GM21515 (cell line): ENCODE measurements around the gene IL20RB.

Experiments used
- ATAC-seq: cut with Tn5 transposase; IDR thresholded peaks from one replicate; pipeline ENCODE4 v1.9.1; 2021; ENCODE audit not compliant: unreplicated experiment

IL20RB gene, protein sequence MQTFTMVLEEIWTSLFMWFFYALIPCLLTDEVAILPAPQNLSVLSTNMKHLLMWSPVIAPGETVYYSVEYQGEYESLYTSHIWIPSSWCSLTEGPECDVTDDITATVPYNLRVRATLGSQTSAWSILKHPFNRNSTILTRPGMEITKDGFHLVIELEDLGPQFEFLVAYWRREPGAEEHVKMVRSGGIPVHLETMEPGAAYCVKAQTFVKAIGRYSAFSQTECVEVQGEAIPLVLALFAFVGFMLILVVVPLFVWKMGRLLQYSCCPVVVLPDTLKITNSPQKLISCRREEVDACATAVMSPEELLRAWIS

DNA sequence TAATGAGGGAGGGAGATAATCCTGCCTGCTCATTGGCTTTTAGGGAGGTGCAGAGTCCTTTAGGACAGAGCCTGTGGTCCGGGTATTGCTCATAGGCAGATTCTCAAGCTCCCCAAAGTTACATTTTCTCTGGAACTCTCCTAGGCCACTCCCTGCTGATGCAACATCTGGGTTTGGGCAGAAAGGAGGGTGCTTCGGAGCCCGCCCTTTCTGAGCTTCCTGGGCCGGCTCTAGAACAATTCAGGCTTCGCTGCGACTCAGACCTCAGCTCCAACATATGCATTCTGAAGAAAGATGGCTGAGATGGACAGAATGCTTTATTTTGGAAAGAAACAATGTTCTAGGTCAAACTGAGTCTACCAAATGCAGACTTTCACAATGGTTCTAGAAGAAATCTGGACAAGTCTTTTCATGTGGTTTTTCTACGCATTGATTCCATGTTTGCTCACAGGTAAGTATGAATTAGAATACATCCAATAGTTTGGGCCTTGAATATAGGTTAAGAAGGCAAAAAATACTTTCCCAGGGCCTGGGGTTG, at the start of gene IL20RB:
TSS of gene IL20RB (plus strand) at position 233 of the 538 bp plus-strand sequence. CDS start at position 364, 131 bp downstream.
- no peak for ATAC-seq

DNA sequence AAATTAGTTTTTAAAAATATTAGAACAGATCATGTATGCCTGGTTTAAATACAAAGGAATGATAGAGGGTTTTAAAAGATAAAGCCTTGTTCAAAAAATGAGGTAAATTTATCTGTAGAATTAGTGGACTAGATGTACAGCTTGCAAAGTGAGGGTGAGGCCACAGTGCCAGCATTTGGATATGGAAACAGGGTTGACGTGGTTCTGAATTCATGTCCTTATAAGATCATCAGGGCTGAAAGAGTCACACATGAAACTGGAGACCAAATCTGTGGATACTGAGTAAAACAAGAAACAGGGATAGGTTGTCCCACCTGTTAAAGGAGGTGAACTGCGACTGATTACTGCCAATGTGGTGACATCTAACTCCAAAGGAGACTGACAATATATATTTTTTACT, 49.5 kb upstream of the IL20RB start:
- no peak for ATAC-seq

DNA sequence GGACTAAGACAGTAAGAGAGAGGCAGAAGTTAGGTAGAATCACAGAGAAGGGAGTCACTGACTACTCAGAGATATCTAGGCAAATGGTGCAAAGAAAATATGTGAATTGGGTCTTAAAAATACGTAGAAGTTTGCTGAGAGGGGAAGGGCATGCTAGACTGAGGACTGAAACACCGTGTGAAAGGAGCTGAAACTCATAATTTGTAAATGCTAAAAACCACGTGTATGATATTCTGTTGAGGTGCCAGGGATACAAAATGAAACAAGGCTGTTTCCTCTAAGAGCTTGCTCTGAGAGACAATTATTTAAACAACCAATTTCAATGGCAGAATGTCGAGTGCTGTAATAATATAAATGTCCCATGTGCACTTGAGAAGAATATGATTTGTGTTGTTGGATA, 48.6 kb upstream of the IL20RB start:
- ATAC-seq = no peak

DNA sequence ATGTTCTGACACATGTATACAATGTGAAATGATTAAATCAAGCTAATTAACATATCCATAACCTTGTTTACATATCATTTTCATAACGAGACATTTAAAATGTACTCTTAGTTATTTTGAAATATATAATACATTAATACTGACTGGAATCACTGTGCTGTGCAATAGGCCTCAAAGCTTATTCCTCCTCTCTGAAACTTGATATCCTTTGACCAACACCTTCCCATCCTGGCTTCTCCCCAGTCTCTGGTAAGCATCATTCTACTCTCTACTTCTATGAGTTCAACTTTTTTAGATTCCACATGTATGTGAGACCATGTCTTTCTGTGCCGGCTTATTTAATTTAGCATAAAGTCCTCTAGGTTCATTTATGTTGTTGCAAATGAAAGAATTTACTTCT, 47.1 kb upstream of the IL20RB start:
- no peak for ATAC-seq

DNA sequence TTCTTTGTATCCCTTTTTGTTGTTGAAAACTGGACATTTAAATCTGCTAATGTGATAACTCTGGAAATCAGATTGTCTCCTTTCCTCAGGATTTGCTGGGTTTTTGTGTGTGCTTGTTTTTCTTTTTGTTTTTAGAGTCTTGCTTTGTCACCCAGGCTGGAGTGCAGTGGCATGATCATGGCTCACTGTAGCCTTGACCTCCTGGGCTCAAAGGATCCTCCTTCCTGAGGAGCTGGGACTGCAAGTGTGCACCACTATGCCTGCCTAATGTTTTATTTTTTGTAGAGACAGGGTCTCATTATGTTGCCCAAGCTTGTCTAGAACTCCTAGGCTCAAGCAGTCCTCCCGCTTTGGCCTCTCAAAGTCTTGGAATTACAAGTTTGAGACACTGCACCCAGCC, 44.6 kb upstream of the IL20RB start:
- ATAC-seq = no peak

DNA sequence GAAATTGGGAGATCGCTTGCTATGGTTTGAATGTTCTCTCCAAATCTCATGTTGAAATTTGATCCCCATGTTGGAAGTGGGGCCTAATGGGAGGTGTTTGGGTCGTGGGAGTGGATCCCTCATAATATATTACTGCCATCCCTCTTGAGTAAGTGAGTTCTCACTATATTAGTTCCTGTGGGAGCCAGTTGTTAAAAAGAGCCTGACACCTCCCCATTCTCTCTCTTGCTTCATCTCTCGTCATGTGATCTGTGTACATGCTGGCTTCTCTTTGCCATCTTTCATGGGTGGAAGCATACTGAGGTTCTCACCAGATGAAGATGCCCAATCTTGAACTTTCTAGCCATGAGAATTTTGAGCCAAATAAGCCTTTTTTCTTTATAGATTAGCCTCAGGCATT, 43.0 kb upstream of the IL20RB start:
- ATAC-seq = no peak

DNA sequence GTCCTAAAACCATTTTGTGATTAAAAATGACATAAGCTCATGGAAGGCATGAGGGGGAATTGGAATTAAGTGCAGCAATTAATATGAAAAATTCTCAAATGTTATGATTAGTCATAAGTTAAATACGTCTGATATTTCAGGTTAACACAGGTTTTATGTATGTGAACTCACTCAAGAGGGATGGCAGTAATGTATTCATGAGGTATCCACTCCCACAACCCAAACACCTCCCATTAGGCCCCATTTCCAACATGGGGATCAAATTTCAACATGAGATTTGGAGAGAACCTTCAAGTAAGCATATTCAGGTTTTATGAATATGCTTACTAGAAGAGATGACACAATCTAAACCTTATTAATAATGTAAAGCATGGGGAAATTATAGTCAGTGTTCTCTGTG, 41.6 kb upstream of the IL20RB start:
- ATAC-seq = no peak

DNA sequence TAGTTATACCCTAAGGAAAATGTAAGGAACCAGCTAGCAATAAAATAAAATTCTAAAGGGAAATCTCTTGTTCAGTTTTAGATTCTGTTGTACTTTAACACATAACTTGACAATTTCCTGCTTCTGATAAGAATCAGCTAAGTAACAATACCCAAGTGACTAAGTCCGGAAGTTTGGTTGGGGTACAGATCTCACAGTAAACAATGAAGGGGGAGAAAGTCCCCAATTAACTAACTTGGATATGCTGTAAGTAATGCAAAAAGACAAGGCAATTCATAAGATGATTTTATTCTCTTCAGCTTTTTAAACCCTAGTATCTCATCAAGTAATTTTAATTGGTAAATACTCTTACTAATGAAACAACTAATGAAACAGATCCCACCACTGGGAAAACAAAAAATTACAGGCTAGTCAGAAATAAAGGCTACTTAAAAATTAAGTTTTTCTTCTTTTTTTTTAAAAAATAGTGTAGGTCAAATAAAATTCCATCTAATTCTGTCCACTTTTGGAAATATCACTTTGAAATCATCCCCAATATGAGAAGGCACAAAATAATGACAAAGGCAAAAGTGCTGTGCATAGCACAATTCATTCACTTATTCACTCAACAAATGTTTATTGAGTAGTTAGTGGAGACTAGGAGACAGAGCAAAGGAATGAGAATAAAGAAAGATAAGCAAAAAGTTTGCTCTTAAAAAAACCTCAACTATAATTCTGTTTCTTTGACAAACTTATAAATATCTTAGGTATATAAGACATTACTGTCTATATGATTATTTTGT, 37.8 kb upstream of the IL20RB start:
- no peak for ATAC-seq

DNA sequence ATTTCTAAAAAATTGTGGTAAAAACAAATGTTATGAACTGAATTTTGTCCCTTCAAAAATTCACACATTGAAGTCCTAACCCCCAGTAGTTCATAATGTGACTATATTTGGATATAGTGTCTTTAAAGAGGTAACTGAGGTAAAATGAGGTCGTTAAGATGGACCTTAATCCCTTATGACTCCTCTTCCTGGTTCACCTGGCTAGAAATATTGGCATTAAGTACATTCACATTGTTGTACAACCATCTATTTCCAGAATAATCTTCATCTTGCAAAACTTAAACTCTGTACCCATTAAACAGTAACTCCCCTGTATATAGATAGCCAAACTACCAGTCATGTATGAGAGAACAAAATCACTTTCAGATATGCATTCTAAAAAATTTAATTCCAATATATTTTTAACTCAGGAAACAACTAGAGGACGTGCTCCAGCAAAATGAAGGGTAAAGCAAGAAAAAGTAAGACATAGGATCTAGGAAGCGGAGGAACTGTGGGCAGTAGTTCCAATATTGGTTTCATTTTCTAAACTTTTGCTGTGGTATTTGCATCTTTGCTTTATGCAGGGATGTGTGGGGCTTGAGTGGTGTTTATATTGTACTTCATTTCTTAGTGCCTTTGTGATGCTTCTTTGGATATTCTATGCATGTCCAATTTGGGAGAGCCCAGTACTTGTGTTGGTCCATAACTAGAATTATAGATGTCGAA, 36.7 kb upstream of the IL20RB start:
- no peak for ATAC-seq

DNA sequence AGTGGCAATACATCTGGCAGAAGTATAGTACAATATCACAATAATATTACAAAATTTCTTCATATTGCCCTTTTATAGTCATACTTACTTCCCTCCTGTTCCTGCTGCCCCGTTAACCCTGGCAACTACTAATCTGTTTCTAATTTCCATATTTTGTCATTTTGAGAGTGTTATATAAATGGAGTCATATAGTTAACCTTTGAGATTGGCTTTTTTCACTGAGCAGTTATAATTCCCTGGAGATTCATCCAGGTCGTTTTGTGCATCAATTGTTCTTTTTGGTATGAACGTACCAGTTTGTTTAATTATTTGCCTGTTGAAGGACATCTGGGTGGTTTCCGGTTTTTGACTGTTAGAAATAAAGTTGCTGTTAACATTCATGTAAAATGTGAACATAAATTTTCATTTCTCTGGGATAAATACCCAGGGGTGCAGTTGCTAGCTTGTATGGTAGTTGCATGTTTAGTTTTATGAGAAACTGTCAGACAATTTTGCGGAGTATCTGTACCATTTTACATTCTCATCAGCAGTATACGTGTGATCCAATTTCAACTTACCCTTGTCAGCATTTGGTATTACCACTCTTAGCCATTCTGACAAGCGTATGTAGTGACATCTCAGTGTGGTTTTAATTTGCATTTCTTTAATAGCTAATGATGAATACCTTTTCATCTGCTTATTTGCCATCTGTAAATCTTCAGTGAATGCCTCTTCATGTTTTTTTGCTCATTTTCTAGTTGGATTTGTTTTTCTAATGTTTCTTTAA, 32.2 kb upstream of the IL20RB start:
- ATAC-seq = no peak

DNA sequence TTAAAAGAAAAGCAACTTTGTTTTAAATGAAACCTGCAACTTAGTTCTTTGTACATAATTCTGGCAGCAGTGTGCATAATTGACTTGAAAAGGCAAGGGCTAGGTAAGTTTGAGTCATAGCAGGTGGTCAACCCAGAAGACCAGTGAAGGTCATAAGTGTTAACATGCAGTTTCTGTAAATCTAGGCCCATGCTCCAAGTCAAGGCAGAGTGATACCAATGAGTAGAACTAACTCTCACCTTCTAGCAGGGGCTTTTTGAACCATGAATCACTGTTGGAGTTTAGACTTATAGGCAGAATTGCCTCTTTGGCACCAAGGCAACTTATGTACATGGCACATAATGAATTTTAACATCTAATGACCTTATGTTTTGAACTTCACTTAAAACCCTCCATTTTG, 29.5 kb upstream of the IL20RB start:
- ATAC-seq = no peak

DNA sequence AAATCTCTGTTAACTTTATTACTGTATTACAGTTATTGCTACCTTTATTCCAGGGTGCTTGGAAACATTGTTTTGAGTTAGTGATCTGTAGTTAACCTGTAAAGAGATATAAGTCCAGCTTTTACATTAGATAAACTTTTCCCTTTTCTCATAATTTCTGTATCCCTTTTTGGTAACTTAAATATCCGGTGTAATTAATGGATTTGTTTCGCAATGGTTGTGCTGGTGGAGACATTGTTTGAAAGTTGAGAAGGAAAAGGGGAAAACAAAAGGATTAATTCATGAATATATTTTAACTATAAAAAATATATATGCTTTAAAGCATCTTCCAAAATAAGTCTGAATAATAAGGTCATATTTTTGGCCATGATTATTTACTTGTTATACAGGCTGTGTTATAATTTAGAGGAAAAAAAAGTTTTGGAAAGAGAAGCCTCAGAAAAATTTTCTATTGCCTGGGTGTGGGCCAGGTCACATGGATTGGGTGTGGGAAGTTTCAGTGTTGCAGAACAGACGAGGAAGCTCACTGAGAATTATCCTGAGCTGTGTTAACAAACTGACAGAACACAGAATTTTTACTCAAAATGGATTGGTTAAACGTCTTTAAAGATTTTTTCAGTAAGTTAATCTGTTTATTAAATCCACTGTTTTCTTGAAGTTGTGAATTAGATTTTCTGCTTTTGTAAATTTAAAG, 27.7 kb upstream of the IL20RB start:
- no peak for ATAC-seq

DNA sequence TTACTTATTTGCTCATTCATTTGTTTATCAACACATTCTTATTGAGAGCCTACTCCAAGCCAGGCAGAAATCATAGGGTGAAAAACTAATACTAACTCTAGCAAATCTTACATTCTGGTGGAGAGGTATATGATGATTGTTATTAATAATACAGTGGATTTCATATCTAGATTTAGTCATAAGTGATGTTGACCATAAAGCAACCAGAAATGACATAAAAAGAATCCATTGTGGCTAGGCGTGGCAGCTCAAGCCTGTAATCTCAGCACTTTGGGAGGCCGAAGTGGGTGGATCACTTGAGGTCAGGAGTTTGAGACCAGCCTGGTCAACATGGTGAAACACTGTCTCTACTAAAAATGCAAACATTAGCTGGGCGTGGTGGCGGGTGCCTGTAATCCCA, 26.2 kb upstream of the IL20RB start:
- no peak for ATAC-seq

DNA sequence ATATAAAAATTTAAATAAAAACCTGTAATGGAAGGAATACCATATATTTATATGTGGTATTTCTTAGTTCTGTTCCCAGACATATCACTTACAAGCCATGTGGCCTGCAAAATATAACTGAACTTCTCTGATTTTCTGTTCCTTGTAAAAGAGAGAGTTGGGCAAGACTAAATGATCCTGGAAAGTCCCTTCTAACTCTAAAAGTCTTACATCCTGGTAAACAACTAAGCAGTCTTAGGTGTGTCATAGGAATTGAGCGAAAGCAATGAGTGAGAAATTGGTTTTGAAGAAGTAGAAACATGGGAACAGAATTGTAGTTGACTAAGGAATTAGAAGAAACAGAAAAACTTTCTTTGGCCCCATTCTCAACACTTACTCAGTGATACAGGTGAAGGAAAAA, 25.3 kb upstream of the IL20RB start:
- peak; percentile 53 for ATAC-seq

DNA sequence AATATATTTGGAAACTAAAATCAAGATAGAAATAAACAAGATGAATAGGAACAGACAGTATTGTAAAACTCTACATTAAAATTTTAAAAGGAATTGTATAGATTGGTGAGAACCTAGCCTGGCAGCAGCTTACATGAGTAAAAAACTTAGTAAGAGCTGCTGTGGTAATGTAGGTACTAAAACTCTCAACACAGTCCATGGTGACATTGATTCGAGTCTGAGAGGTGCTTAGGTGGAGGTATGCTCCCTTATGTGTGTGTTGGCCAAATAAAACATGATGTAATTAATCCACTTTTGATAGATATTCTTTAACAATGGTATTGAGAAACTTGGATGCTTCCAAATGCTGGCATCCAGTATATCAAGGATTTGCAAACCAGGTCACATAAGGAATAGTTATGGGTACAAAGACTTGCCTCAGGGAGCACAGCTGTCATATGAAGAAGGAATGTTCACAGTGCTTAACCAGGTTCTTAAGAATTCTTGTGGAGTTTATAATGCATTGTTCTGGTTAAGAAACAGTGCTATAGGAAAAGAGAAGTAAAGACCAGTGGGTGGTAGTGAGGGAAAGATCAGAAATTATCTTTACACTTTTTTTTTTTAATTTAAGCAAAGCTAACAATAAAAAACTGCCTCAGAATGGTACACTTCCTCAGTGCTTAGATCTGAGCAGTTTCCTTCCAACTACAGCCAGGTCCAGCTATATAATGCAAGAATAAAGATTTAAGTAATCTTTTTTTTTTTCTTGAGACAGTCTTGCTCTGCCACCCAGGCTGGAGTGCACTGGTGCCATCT, 24.6 kb upstream of the IL20RB start:
- peak; percentile 18 for ATAC-seq

DNA sequence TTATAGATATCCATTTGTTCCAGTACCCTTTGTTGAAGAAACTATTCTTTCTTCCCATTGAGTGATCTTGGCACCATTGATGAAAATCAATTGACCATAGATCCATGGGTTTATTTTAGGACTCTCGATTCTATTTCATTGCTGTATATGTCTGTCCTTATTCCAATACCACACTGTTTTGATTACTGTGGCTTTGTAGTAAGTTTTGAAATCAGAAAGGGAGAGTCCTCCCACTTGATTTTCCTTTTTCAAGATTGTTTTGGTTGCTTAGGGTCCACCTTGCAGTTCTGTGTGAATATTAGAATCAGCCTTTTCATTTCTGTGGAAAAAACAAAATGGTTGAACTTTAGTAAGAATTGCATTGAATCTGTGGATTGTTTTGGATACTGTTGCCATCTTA, 20.6 kb upstream of the IL20RB start:
- no peak for ATAC-seq

DNA sequence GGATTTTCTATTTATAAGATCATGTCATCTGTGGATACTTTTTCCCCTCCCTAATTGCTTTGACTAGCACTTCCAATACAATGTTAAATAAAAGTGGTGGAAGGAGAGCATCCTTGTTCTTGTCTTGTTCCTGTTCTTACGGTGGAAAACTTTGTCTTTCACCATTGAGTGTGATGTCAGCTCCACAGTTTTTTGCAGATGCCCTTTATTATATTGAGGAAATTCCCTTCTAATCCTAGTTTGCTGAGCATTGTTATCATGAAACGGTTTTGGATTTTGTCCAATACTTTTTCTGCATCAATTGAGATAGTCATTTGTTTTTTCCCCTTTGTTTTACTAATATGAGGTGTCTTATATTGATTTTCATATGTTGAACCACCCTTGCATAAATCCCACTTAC, 19.9 kb upstream of the IL20RB start:
- ATAC-seq = no peak

DNA sequence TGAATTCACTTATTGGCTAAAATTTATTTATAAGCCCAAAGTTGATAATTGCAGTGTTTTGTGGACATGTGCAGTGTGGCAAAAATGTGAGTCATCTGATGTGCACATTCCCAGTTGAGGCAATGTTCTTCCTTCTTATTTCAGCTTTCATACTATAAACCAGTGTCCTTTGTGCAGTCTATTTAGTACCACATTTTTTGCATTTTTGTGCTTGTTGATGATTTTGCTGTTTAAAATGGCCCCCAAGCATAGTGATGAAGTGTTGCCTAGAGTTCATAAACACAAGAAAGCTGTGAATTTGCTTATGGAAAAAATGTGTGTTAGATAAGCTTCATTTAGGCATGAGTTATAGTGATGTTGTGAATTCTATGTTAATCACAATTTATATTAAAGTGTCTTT, 19.4 kb upstream of the IL20RB start:
- ATAC-seq = no peak

DNA sequence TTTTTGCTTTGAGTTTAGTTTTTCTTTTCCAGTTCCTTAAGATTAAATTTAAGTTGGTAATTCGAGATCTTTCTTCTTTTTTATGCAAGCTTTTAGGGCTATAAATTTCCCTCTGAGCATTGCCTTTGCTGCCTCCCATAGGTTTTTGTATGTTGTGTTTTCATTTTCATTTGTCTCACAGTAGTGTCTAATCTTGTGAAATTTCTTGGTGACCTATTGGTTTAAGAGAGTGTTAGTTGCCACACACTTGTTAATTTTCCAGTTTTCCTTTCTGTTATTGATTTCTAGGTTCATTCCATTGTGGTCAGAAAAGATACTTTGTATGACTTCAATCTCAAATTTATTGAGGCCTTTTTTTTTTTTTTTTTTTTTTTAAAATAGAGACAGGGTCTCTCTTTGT, 18.3 kb upstream of the IL20RB start:
- no peak for ATAC-seq

DNA sequence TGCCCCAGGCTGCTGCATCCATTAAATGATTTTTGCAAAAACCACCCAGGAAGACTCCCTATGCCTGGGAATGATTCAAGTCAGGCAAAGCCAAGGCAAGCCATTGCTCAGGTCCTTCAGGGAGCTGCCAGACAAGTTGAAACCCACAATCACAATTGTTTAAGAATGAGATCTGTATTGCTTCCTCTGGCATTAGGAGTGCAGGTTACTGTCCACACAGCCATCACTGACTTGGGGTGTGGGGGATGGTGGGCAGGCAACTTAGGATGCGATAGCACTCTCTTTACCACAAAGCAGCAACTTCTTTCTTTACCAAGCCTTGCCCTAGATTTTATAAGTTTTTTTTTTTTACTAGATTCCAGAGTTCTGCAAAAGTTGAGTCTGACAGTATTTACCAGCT, 15.0 kb upstream of the IL20RB start:
- no peak for ATAC-seq
